Sigmoid colon (tissue), 7 donors: ENCODE results near the gene CSF1R. TPM values are rescaled to one million over a fixed set of nuclear protein-coding genes. Genes with fewer than 3 reads are reported as not detected.

Experiments used
- DNase-seq: peaks from one replicate; pipeline ENCODE4 v3.0.0-alpha.2; 2019
- H3K27ac ChIP-seq, 4 donors: fragments of 200-600 bp; sonication (generic); one replicate each; pipeline ENCODE4 v1.5.1; 2016 to 2019; ENCODE audit warnings: mild to moderate bottlenecking in 1 of 4
- H3K27me3 ChIP-seq, 3 donors: fragments of 200-600 bp; sonication (generic); one replicate each; pipeline ENCODE4 v1.5.1; 2019; ENCODE audit warnings: mild to moderate bottlenecking in 1 of 3
- H3K36me3 ChIP-seq, 4 donors: fragments of 200-600 bp; sonication (generic); one replicate each; pipeline ENCODE4 v1.5.1; 2016 to 2019
- H3K4me1 ChIP-seq, 4 donors: fragments of 200-600 bp; sonication (generic); one replicate each; pipeline ENCODE4 v1.5.1; 2017 to 2019
- H3K4me3 ChIP-seq, 4 donors: fragments of 200-600 bp; sonication (generic); one replicate each; pipeline ENCODE4 v1.5.1; 2017 to 2019; ENCODE audit warnings: mild to moderate bottlenecking in 2 of 4, moderate library complexity in 1 of 4
- H3K9me3 ChIP-seq, 4 donors: fragments of 200-600 bp in 3 of 4; sonication (generic) in 3 of 4; one replicate each; pipeline versions ENCODE4 v1.5.1 to v1.6.1; 2013 to 2019
- EP300 ChIP-seq, 4 donors: sonication (generic); formaldehyde crosslinking; IDR thresholded peaks; one replicate each; pipeline ENCODE4 v1.6.1; 2017; ENCODE audit warnings: antibody characterized with exemption in 4 of 4
- POLR2A ChIP-seq, 2 donors: fragments of 450-650 bp; IDR thresholded peaks; one replicate each; pipeline ENCODE4 v1.6.1; 2016; ENCODE audit warnings: antibody characterized with exemption in 2 of 2, mild to moderate bottlenecking in 2 of 2, moderate library complexity in 2 of 2
- POLR2AphosphoS5 ChIP-seq, 4 donors: sonication (generic); formaldehyde crosslinking; IDR thresholded peaks; one replicate each; pipeline ENCODE4 v1.6.1; 2017; ENCODE audit warnings: antibody characterized with exemption in 4 of 4
- WGBS, 2 donors: extraction: QIAGEN DNeasy Blood & Tissue Kit; methylation state at CpG; one replicate each; pipeline ENCODE4 v1.1.7; 2013; 5-methylcytosine and 5-hydroxymethylcytosine counted together
- intact Hi-C: fragments of 100-400 bp; cut with DNase I; formaldehyde crosslinking; loops from one replicate; pipeline ENCODE4 v1.15.1; 2023
- polyA plus RNA-seq, 3 donors: library from polyadenylated mRNA; stranded (reverse); fragments of 200-250 nt; gene quantifications; one replicate each; pipeline ENCODE4 v1.2.3, GENCODE V29; 2013
- total RNA-seq, 4 donors: library from RNA; depleted of rRNA; stranded (reverse); fragments of >200 nt; gene quantifications; one replicate each; pipeline ENCODE4 v1.1.0, GENCODE V29; 2016
- TF ChIP-seq, protein P1 (sequence below), 4 experiments: fragments of 450-650 bp in 3 of 4; fragments of 200-600 bp in 1 of 4; IDR thresholded peaks; one replicate each; pipeline ENCODE4 v1.5.1; 2016 to 2019; ENCODE audit warnings: antibody characterized with exemption in 4 of 4, mild to moderate bottlenecking in 3 of 4, moderate library complexity in 2 of 4
- donor health status: healthy with polysubstance abuse.
- donor health status: Bipolar disorder and iron deficiency.
- donor health status: healthy.

CSF1R gene
- total and polyA plus RNA-seq, 7 donors: 10.8 to 44.4 (median 26.1) TPM

DNA sequence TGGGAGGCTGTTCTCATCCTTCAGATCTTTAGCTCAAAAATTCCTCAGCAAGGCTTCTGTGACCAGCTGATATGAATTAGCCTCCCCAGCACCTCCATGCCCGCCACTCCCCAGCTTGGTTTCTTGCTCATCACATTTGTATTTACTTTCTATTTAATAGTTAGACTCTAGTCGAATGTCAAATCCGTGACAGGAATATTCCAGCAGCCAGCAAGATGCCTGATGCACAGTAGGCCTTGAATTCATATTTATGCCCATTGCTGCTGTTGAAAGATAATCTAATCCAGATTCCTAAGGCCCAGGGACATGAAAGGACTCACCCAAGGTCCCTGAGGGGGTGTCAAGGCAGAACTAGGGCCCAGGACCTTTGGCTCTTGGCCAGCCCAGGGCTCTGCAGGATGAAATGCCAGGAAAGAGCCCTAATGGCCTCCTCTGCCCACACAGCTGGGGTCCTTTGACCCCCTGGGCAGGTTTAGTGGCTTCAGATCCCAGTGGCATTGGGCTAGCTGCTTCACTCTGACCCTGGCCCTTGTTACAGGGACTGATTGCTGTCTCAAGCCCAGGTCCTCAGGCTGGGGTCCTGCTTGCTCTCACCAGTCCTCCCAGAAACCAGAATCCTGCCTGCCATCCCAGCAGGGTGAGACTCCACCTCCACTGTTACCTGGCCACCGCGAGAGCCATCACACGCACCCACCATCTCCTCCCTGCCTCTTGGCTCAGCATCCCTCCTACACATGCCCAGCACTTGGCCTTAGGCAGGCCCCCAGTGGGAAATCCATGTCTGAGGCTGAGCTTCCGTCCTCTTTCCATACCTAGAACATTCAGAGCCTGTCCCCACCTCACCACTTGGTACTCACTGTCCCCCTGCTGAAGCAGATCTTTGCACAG, 7.3 kb downstream of the CSF1R start:
- Histone ChIP-seq H3K36me3 (no peaks in the 10 kb centered on the region), H3K9me3 (no peaks in the 10 kb centered on the region), H3K27ac (no peak overlapping the region), H3K27me3 (no peaks in the 10 kb centered on the region), H3K4me3 (no peak overlapping the region), H3K4me1 (no peaks in the 10 kb centered on the region)
- intact Hi-C loops: no loop called here
- no peak for DNase-seq
- TF ChIP-seq POLR2A (IDR thresholded peaks at IDR 0.05) (no peak), EP300 (IDR thresholded peaks at IDR 0.05) (no peak), POLR2AphosphoS5 (IDR thresholded peaks at IDR 0.05) (no peak)
- TF ChIP-seq, protein P1, sequence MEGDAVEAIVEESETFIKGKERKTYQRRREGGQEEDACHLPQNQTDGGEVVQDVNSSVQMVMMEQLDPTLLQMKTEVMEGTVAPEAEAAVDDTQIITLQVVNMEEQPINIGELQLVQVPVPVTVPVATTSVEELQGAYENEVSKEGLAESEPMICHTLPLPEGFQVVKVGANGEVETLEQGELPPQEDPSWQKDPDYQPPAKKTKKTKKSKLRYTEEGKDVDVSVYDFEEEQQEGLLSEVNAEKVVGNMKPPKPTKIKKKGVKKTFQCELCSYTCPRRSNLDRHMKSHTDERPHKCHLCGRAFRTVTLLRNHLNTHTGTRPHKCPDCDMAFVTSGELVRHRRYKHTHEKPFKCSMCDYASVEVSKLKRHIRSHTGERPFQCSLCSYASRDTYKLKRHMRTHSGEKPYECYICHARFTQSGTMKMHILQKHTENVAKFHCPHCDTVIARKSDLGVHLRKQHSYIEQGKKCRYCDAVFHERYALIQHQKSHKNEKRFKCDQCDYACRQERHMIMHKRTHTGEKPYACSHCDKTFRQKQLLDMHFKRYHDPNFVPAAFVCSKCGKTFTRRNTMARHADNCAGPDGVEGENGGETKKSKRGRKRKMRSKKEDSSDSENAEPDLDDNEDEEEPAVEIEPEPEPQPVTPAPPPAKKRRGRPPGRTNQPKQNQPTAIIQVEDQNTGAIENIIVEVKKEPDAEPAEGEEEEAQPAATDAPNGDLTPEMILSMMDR (IDR thresholded peaks at IDR 0.05): no peak
- 83 to 89% methylated on average over 7 of the region's 7 CpGs for WGBS, 2 donors

GRCh38 chr5:150077996-150078801, 8.2 kb downstream of the CSF1R start:
- no peaks in the 10 kb centered on the region for H3K4me1 ChIP-seq
- H3K36me3 ChIP-seq: no peaks in the 10 kb centered on the region
- no peak overlapping the region for H3K4me3 ChIP-seq
- H3K27me3 ChIP-seq: no peaks in the 10 kb centered on the region
- H3K27ac ChIP-seq: no peak overlapping the region
- TF ChIP-seq EP300 (IDR thresholded peaks at IDR 0.05): no peak
- no peak for TF ChIP-seq POLR2A (IDR thresholded peaks at IDR 0.05)
- TF ChIP-seq, protein P1 (IDR thresholded peaks at IDR 0.05): no peak
- no peak for TF ChIP-seq POLR2AphosphoS5 (IDR thresholded peaks at IDR 0.05)
- no peaks in the 10 kb centered on the region for H3K9me3 ChIP-seq
- no peak for DNase-seq
- intact Hi-C loops: no loop called here
- 87 to 91% methylated on average over 8 of the region's 8 CpGs for whole genome bisulfite sequencing, 2 donors

DNA sequence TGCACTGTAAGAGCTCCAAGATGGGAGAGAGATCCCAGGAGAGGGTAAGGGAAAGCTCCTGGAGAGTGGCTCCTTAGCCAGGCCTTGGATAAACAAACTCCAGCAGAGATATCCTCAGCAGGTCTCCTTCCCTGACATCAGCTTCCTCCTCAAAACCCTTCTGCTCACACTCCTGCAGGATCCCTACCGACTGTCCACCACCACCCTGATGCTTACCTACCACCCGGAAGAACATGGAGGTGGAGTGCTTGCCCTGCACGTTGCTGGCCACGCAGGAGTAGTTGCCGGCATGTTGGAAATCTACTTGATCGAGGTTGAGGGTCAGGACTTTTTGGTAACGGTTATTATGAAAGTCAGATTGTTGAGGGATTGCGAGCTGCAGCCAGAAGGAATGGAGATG, 9.3 kb downstream of the CSF1R start:
- Histone ChIP-seq H3K27ac (no peak overlapping the region), H3K4me1 (no peaks in the 10 kb centered on the region), H3K9me3 (no peaks in the 10 kb centered on the region), H3K4me3 (no peak overlapping the region), H3K27me3 (no peaks in the 10 kb centered on the region), H3K36me3 (no peaks in the 10 kb centered on the region)
- no peak for DNase-seq
- WGBS, 2 donors: 88 to 93% methylated on average over 8 of the region's 8 CpGs
- intact Hi-C loops: no loop called here
- TF ChIP-seq, protein P1 (IDR thresholded peaks at IDR 0.05): no peak
- TF ChIP-seq POLR2A (IDR thresholded peaks at IDR 0.05): no peak
- no peak for TF ChIP-seq POLR2AphosphoS5 (IDR thresholded peaks at IDR 0.05)
- no peak for TF ChIP-seq EP300 (IDR thresholded peaks at IDR 0.05)

- Histone ChIP-seq H3K4me1 (no peaks in the 10 kb centered on the region), H3K27me3 (no peaks in the 10 kb centered on the region), H3K36me3 (no peaks in the 10 kb centered on the region), H3K27ac (no peak overlapping the region), H3K4me3 (no peak overlapping the region), H3K9me3 (no peaks in the 10 kb centered on the region)
- TF ChIP-seq POLR2AphosphoS5 (IDR thresholded peaks at IDR 0.05) (no peak), POLR2A (IDR thresholded peaks at IDR 0.05) (no peak), EP300 (IDR thresholded peaks at IDR 0.05) (no peak)
- TF ChIP-seq, protein P1 (IDR thresholded peaks at IDR 0.05): no peak
- DNase-seq: no peak
- intact Hi-C loops: no loop called here
- WGBS, 2 donors: 86 to 92% methylated on average over 4 of the region's 4 CpGs
Measured at GRCh38 chr5:150075806-150076205, 10.5 kb downstream of the CSF1R start.
